Neural progenitor cell (in vitro differentiated cells): ENCODE measurements around the gene RYR3.

Experiments
- EZH2 ChIP-seq: fragments of 200-600 bp; sonication (generic); IDR thresholded peaks from 2 replicates; pipeline ENCODE4 v1.6.1; 2017; ENCODE audit warnings: antibody characterized with exemption, mild to moderate bottlenecking, moderate library complexity
- TF ChIP-seq, protein P1 (sequence below): fragments of 200-600 bp; sonication (generic); IDR thresholded peaks from 2 replicates; pipeline ENCODE4 v1.5.1; 2017; ENCODE audit warnings: antibody characterized with exemption, mild to moderate bottlenecking

DNA sequence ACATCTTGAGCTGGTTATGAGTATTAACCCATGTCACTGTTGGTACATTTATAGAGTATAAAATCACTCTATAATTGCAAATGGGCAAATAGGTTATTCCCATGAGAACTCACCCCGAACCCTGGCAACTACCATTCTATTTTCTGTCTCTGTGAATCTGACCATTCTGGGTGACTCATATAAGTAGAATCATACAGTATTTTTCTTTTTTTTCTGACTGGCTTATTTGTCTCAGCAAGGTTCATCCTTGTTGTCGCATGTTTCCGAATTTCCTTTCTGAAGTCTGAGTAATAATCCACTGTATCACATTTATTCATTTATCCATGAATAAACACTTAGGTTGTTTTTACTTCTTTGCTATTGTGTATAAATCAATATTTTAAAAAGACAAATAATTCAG, 597.6 kb downstream of the RYR3 start:
- TF ChIP-seq, protein P1, sequence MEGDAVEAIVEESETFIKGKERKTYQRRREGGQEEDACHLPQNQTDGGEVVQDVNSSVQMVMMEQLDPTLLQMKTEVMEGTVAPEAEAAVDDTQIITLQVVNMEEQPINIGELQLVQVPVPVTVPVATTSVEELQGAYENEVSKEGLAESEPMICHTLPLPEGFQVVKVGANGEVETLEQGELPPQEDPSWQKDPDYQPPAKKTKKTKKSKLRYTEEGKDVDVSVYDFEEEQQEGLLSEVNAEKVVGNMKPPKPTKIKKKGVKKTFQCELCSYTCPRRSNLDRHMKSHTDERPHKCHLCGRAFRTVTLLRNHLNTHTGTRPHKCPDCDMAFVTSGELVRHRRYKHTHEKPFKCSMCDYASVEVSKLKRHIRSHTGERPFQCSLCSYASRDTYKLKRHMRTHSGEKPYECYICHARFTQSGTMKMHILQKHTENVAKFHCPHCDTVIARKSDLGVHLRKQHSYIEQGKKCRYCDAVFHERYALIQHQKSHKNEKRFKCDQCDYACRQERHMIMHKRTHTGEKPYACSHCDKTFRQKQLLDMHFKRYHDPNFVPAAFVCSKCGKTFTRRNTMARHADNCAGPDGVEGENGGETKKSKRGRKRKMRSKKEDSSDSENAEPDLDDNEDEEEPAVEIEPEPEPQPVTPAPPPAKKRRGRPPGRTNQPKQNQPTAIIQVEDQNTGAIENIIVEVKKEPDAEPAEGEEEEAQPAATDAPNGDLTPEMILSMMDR, result no peak
- no peak for TF ChIP-seq EZH2
